GM20000 (cell line): ENCODE results near the gene AASDH.

Experiments used
- DNase-seq: peaks from one replicate; pipeline ENCODE4 v3.0.0; 2012; ENCODE audit warnings: low spot score
- CTCF ChIP-seq: IDR thresholded peaks from 2 replicates; pipeline ENCODE4 v1.5.1; 2012; ENCODE audit warnings: mild to moderate bottlenecking, control low read depth; ENCODE audit errors: extremely low read depth, missing control alignments

AASDH gene

GRCh38 chr4:56310401-56311125, 76.7 kb downstream of the AASDH start:
- no peak for DNase-seq
- no peak for TF ChIP-seq CTCF

- no peak for DNase-seq
- no peak for TF ChIP-seq CTCF
Observed at GRCh38 chr4:56308384-56308783, 78.9 kb downstream of the AASDH start.

- no peak for TF ChIP-seq CTCF
- no peak for DNase-seq
Observed at GRCh38 chr4:56307423-56307822, 79.9 kb downstream of the AASDH start.

GRCh38 chr4:56305390-56305789, 81.9 kb downstream of the AASDH start:
- no peak for DNase-seq
- no peak for TF ChIP-seq CTCF

- DNase-seq, result no peak
- TF ChIP-seq CTCF, result no peak
Observed at GRCh38 chr4:56303921-56304320, 83.4 kb downstream of the AASDH start.

- no peak for TF ChIP-seq CTCF
Observed at GRCh38 chr4:56302760-56303159, 84.5 kb downstream of the AASDH start.

GRCh38 chr4:56301997-56302496, 85.2 kb downstream of the AASDH start:
- TF ChIP-seq CTCF, result no peak
- no peak for DNase-seq

More at GRCh38 chr4:56302760-56303159, 84.5 kb downstream of the AASDH start:
- DNase-seq, result no peak
